RWPE2 (cell line): ENCODE results near the gene NABP1.

Source experiments
- ATAC-seq: fragments of 200-7000 bp; cut with Tn5 transposase; 3 replicates; pipeline ENCODE4 v1.9.1; 2021; ENCODE audit warnings: low read depth
- DNase-seq: peaks from one replicate; pipeline ENCODE4 v3.0.0-alpha.2; 2020; ENCODE audit warnings: low spot score
- H3K27ac ChIP-seq: fragments of 450-650 bp; 2 replicates; pipeline ENCODE4 v1.5.1; 2017; ENCODE audit warnings: mild to moderate bottlenecking; ENCODE audit not compliant: poor library complexity, severe bottlenecking
- H3K27me3 ChIP-seq: fragments of 250-450 bp; sonication (Bioruptor Pico); 2 replicates; pipeline ENCODE4 v1.5.1; 2021; ENCODE audit warnings: mild to moderate bottlenecking, moderate library complexity; ENCODE audit not compliant: insufficient read depth, poor library complexity, severe bottlenecking
- H3K36me3 ChIP-seq: fragments of 250-450 bp; sonication (Bioruptor Pico); 2 replicates; pipeline ENCODE4 v1.5.1; 2020; ENCODE audit warnings: low read depth, mild to moderate bottlenecking, moderate library complexity
- H3K4me1 ChIP-seq: fragments of 250-450 bp; sonication (Bioruptor Pico); 2 replicates; pipeline ENCODE4 v1.5.1; 2021; ENCODE audit warnings: mild to moderate bottlenecking, moderate library complexity; ENCODE audit not compliant: insufficient read depth, poor library complexity, severe bottlenecking
- H3K4me3 ChIP-seq: fragments of 250-450 bp; sonication (Bioruptor Pico); 2 replicates; pipeline ENCODE4 v1.5.1; 2021; ENCODE audit warnings: mild to moderate bottlenecking, moderate library complexity; ENCODE audit not compliant: severe bottlenecking
- H3K9me3 ChIP-seq: fragments of 250-450 bp; sonication (Bioruptor Pico); 2 replicates; pipeline ENCODE4 v1.5.1; 2021; ENCODE audit warnings: mild to moderate bottlenecking, moderate library complexity; ENCODE audit not compliant: severe bottlenecking
- TF ChIP-seq, protein P1 (sequence below): fragments of 450-650 bp; IDR thresholded peaks from one replicate; pipeline ENCODE4 v1.5.1; 2017; ENCODE audit warnings: mild to moderate bottlenecking, moderate library complexity; ENCODE audit not compliant: poor library complexity, severe bottlenecking

NABP1 gene, protein sequence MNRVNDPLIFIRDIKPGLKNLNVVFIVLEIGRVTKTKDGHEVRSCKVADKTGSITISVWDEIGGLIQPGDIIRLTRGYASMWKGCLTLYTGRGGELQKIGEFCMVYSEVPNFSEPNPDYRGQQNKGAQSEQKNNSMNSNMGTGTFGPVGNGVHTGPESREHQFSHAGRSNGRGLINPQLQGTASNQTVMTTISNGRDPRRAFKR

DNA sequence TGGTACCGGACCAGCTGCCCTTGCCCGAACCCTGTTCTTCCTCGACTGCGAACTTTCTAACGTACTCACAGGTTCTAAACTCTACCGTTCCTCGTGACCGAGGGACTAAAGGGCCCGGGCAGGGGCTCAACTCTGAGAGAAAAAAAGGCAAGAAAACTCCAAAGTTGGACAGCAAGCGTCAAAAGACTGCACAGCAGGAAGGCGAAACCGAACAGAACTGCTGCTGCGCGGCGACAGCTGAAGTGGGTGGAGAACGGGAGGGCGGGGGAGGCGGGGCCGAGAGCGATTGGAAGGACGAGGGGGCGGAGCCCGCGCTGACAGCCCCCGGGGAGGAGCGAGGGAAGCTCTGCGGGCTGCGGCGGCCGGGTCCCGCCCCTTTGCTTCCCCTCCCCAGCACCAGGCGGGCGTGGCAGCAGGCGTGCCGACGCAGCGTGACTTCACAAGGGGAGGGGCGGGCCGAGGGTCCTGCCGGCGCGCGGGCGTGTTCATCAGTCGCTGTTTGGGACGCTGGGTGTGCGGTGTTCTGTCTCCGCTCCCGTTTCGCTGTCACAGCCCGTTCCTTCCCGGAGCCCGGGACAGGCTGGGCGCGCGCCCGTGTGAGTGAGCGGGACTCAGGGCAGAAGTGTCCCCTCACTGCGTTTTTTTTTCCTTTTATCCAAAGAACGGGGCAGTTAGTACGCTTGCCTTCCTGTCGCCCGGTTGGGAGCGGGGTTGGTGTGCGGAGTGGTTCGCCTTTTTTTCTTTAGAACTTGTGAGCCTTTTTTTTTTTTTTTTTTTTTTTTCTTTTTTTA is at the start of gene NABP1:
Gene NABP1, plus strand, starts transcription at position 491 of the 791 bp plus-strand sequence. CDS start 479 bp downstream, outside the sequence.
- Histone ChIP-seq H3K4me1 (peaks cover 29% of the 10 kb centered on the region), H3K4me3 (peak within 1 kb of the TSS; percentile 57), H3K27ac (peak within 1 kb of the TSS; percentile 89), H3K27me3 (no peaks in the 10 kb centered on the region), H3K9me3 (no peaks in the 10 kb centered on the region), H3K36me3 (peaks cover 37% of the 10 kb centered on the region)
- peak; percentile 98 for DNase-seq
- TF ChIP-seq, protein P1, sequence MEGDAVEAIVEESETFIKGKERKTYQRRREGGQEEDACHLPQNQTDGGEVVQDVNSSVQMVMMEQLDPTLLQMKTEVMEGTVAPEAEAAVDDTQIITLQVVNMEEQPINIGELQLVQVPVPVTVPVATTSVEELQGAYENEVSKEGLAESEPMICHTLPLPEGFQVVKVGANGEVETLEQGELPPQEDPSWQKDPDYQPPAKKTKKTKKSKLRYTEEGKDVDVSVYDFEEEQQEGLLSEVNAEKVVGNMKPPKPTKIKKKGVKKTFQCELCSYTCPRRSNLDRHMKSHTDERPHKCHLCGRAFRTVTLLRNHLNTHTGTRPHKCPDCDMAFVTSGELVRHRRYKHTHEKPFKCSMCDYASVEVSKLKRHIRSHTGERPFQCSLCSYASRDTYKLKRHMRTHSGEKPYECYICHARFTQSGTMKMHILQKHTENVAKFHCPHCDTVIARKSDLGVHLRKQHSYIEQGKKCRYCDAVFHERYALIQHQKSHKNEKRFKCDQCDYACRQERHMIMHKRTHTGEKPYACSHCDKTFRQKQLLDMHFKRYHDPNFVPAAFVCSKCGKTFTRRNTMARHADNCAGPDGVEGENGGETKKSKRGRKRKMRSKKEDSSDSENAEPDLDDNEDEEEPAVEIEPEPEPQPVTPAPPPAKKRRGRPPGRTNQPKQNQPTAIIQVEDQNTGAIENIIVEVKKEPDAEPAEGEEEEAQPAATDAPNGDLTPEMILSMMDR = no peak
- peak; percentile 71 for ATAC-seq

DNA sequence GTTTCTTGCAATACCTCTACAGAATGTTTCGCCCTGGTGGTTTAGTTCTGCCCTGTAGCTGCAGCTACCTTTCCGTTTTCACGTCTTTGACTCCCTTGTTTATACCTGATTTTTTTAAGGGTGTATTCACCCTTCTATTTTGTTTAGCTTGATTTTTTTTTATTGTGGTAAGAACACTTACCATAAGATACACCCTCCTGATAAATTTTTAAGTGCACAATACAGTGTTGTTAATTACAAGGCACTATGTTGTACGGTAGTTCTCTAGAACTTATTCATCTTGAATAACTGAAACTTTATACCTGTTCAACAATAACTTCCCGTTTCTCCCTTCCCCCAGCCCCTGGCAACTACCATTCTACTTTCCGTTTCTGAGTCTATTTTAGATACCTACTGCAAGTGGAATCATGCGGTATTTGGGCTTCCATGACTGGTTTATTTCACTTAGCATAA is 48.9 kb upstream of the NABP1 start:
- ATAC-seq (no peak), DNase-seq (no peak)
- Histone ChIP-seq H3K4me1 (peaks cover 32% of the 10 kb centered on the region), H3K9me3 (no peaks in the 10 kb centered on the region), H3K27ac (no peak overlapping the region), H3K4me3 (no peak overlapping the region), H3K27me3 (no peaks in the 10 kb centered on the region), H3K36me3 (no peaks in the 10 kb centered on the region)
- TF ChIP-seq, protein P1 = no peak

DNA sequence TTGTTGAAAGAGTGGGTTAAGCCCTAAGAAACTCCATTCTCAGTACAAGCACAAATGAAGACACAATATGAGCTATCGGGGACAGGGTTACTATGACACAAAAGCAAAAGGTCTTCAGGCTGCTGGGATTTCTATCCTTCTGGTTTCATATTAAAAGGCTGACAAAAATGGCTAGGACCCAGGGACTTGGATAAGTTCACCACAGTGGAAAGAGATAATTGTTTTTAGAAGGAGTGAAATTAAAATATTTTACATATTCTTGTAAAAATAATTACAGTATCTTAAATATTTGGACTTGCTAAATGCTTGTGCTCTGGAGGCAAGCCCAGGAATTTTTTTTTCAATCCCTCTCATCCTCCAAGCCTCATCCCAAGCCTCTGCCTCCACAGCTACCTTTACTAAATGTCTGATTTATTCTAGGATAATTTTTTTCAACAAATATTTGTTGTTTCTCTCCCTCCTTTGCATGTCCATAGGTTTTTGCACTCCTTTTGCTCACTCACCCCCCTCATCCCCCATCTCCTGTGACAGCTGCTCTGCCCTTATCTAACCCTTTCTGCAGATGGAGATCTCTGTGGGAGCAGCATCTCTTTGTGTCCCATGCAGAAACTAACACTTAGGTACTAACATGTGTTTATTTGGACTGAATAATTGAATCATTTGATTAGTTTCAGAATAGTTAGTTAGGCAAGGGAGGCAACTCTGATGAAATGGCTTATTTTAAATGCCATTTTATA is 47.8 kb upstream of the NABP1 start:
- ATAC-seq (no peak), DNase-seq (no peak)
- TF ChIP-seq, protein P1 = no peak
- Histone ChIP-seq H3K27ac (no peak overlapping the region), H3K9me3 (no peaks in the 10 kb centered on the region), H3K4me1 (peaks cover 38% of the 10 kb centered on the region), H3K36me3 (no peaks in the 10 kb centered on the region), H3K27me3 (no peaks in the 10 kb centered on the region), H3K4me3 (no peak overlapping the region)

DNA sequence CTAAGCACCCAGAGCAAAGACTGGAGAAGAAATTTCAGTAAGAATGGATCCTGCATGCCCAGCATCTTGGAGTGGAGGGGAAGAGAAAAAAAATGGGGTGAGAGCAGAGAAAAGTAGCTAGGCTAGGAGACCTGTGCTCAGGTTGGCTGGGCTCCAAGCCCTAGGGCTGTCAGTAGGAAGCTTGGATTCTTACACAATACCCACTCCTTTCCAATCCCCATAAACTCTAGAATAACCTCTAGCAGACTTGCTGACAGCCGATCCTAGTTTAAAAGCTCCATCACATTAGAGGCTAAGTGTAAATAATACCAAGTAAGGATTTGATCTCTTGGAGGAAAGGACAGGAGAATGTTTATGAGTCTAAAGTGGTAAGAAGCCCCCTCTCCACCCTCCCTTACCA is 46.2 kb upstream of the NABP1 start:
- Histone ChIP-seq H3K36me3 (no peaks in the 10 kb centered on the region), H3K27ac (peak overlapping the region; percentile 1), H3K27me3 (no peaks in the 10 kb centered on the region), H3K9me3 (no peaks in the 10 kb centered on the region), H3K4me3 (no peak overlapping the region), H3K4me1 (peaks cover 39% of the 10 kb centered on the region)
- ATAC-seq (peak; percentile 71), DNase-seq (peak; percentile 75)
- TF ChIP-seq, protein P1 = no peak
